HG03571 (cell line): Measurements from ENCODE around the gene ANO10.

Source experiments
- ATAC-seq: cut with Tn5 transposase; IDR thresholded peaks from one replicate; pipeline ENCODE4 v1.9.1; 2021; ENCODE audit not compliant: unreplicated experiment

The ANO10 gene

GRCh38 chr3:43320288-43320687 lies 301.5 kb downstream of the ANO10 start:
- no peak for ATAC-seq

GRCh38 chr3:43319794-43320193 lies 302.0 kb downstream of the ANO10 start:
- ATAC-seq = no peak

- no peak for ATAC-seq
Measured at GRCh38 chr3:43319376-43319775, 302.4 kb downstream of the ANO10 start.

- no peak for ATAC-seq
Measured at GRCh38 chr3:43317461-43318316, 304.1 kb downstream of the ANO10 start.

GRCh38 chr3:43316783-43317460 lies 304.9 kb downstream of the ANO10 start:
- no peak for ATAC-seq
